Type B pancreatic cell (in vitro differentiated cells): ENCODE measurements around the gene RPN2. TPM values are rescaled to one million over a fixed set of nuclear protein-coding genes. Genes with fewer than 3 reads are reported as not detected.

Source experiments
- DNase-seq: peaks from one replicate; pipeline ENCODE4 v3.0.0; 2021; ENCODE audit warnings: mixed read lengths; ENCODE audit not compliant: unreplicated experiment; ENCODE audit errors: extremely low spot score
- H3K27ac Mint-ChIP-seq: 2 replicates; pipeline ENCODE4 v1.8.0; 2021; ENCODE audit warnings: mild to moderate bottlenecking, mixed read lengths
- H3K27me3 Mint-ChIP-seq: 2 replicates; pipeline ENCODE4 v1.8.0; 2021; ENCODE audit warnings: mixed read lengths
- H3K36me3 Mint-ChIP-seq: 2 replicates; pipeline ENCODE4 v1.8.0; 2021; ENCODE audit warnings: mixed read lengths
- H3K4me1 Mint-ChIP-seq: one replicate; pipeline ENCODE4 v1.8.0; 2021; ENCODE audit warnings: mixed read lengths; ENCODE audit not compliant: unreplicated experiment
- H3K4me3 Mint-ChIP-seq: 2 replicates; pipeline ENCODE4 v1.8.0; 2021; ENCODE audit warnings: mild to moderate bottlenecking, mixed read lengths
- H3K9me3 Mint-ChIP-seq: 2 replicates; pipeline ENCODE4 v1.8.0; 2021; ENCODE audit warnings: mixed read lengths
- CTCF ChIP-seq: fragments of 200-600 bp; sonication (generic); conservative IDR thresholded peaks from 2 replicates; pipeline ENCODE4 v1.5.0; 2021; ENCODE audit warnings: antibody characterized with exemption, mild to moderate bottlenecking
- total RNA-seq: library from RNA; stranded (reverse); gene quantifications from 2 replicates; pipeline ENCODE4 v1.2.1, GENCODE V29; 2021; ENCODE audit warnings: low replicate concordance

The RPN2 gene
- total RNA-seq, 1 donor from 2014 or later, result 184 TPM

DNA sequence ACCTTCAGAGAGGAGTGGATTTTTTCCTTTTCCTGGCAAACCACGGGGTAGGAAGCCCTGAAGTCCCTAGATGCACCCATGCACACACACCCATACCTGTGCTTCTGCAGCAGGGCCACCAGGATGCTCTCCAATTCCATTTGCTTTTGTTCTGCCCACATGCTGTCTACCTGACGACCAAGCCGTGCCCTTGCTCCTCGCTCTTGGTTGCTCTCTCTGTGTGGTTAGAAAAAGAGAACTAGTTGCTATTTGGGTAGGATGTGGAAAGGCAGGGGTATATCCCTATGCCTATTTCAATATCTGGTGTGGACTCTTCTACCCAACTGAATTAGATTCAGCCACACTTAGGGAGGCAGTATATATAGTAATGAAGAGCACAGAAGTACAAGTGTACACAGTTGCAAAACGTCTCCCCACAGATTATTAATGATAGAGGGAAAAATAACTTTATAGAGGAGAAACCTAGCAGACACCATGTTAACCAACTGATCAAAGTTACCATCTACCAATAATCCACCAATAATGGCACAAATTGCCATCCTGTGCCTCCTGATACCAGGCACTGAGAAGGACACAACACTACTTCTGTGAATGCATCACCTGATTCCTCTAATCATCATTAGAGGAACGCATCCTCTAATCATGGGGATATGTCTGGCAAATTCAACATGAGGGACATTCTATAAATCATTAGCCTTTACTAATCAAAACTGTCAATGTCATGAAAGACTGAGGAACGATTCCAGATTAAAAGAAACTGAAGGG, 75.2 kb downstream of the RPN2 start:
- H3K27ac Mint-ChIP-seq, result no peak overlapping the region
- H3K4me3 Mint-ChIP-seq, result no peak overlapping the region
- H3K9me3 Mint-ChIP-seq, result peaks cover 6% of the 10 kb centered on the region
- H3K27me3 Mint-ChIP-seq, result peaks cover 4% of the 10 kb centered on the region
- DNase-seq, result no peak
- peaks cover 3% of the 10 kb centered on the region for H3K36me3 Mint-ChIP-seq
- no peak for TF ChIP-seq CTCF
- H3K4me1 Mint-ChIP-seq, result peaks cover 23% of the 10 kb centered on the region

DNA sequence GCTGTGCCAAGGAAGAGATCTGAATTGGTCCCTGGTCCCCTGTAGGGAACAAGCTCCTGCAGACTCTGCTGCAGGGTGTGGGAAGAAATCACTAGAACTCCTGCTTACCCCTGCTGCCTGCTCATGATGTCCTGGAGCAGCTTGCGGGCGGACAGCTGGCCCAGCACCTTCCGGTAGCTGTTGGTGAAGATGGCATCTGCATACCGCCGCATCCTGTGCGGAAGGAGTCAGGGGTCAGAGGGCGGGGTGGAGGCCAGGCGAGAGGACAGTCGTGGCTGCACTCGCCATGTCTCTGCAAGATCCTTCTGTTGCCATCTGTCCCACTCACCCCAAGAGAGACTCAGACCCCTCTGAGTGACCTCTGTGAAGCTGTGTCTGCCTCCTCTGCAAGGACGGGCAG, 77.2 kb downstream of the RPN2 start:
- H3K4me1 Mint-ChIP-seq, result peaks cover 34% of the 10 kb centered on the region
- H3K36me3 Mint-ChIP-seq, result no peaks in the 10 kb centered on the region
- peaks cover 6% of the 10 kb centered on the region for H3K9me3 Mint-ChIP-seq
- no peak overlapping the region for H3K4me3 Mint-ChIP-seq
- no peak overlapping the region for H3K27ac Mint-ChIP-seq
- no peak for TF ChIP-seq CTCF
- peaks cover 14% of the 10 kb centered on the region for H3K27me3 Mint-ChIP-seq
- DNase-seq, result no peak

DNA sequence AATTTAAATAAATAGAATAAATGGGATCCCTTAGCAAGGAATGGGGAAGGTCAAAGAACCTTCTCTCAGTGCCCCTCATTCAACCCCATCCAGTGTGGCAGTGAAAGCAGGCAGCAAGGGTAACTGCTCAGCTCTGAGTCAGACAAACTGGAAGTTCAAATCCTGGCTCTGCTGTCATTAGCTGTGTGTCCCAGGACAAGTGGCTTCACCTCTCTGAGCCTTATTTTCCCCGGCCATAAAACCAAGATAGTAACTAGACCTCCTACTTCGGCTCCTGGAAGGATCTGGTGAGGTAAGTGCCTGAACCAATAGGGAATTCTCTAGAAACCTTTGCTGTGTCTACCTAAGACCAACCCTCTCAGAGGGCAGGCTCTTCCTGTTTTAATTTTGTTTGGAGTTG, 78.4 kb downstream of the RPN2 start:
- DNase-seq, result no peak
- Mint-ChIP-seq H3K4me3 (no peak overlapping the region), H3K4me1 (peaks cover 27% of the 10 kb centered on the region), H3K27ac (no peak overlapping the region), H3K9me3 (peaks cover 6% of the 10 kb centered on the region), H3K27me3 (peaks cover 20% of the 10 kb centered on the region), H3K36me3 (no peaks in the 10 kb centered on the region)
- TF ChIP-seq CTCF, result no peak

- H3K4me3 Mint-ChIP-seq, result no peak overlapping the region
- H3K9me3 Mint-ChIP-seq, result peaks cover 6% of the 10 kb centered on the region
- peaks cover 21% of the 10 kb centered on the region for H3K27me3 Mint-ChIP-seq
- H3K36me3 Mint-ChIP-seq, result no peaks in the 10 kb centered on the region
- no peak overlapping the region for H3K27ac Mint-ChIP-seq
- no peak for DNase-seq
- no peak for TF ChIP-seq CTCF
- H3K4me1 Mint-ChIP-seq, result peaks cover 27% of the 10 kb centered on the region
These were observed 78.9 kb downstream of the RPN2 start for GRCh38 chr20:37257988-37258387.

- DNase-seq, result no peak
- Mint-ChIP-seq H3K4me3 (no peak overlapping the region), H3K9me3 (peaks cover 6% of the 10 kb centered on the region), H3K4me1 (peaks cover 27% of the 10 kb centered on the region), H3K27me3 (peaks cover 21% of the 10 kb centered on the region), H3K36me3 (no peaks in the 10 kb centered on the region), H3K27ac (no peak overlapping the region)
- no peak for TF ChIP-seq CTCF
These were observed 79.9 kb downstream of the RPN2 start for GRCh38 chr20:37259031-37259430.
